ENCODE results near the gene DNAI2. TPM values are rescaled to one million over a fixed set of nuclear protein-coding genes. Genes with fewer than 3 reads are reported as not detected.

The DNAI2 gene
- total RNA-seq, 1 experiment from 2014 or later: 0.26 TPM

GRCh38 chr17:74253036-74253435 is 21.0 kb upstream of the DNAI2 start (continued):
- no peak for TF ChIP-seq NR2C2 (CRISPR knock-in tag; IDR thresholded peaks at IDR 0.05)
- no peak for TF ChIP-seq CBFB (CRISPR knock-in tag; IDR thresholded peaks at IDR 0.05; ENCODE audit: low read depth)
- TF ChIP-seq ZBTB21 (CRISPR knock-in tag; IDR thresholded peaks at IDR 0.05; ENCODE audit: borderline replicate concordance): no peak
- no peak for TF ChIP-seq PREB (CRISPR knock-in tag; IDR thresholded peaks at IDR 0.05; ENCODE audit: borderline replicate concordance)
- no peak for TF ChIP-seq ZNF425 (CRISPR knock-in tag; conservative IDR thresholded peaks at IDR 0.05)
- no peak for TF ChIP-seq CREB1 (CRISPR knock-in tag; IDR thresholded peaks at IDR 0.05)
- TF ChIP-seq SMAD3 (CRISPR knock-in tag; IDR thresholded peaks at IDR 0.05; ENCODE audit: borderline replicate concordance): no peak
- TF ChIP-seq RORB (CRISPR knock-in tag; IDR thresholded peaks at IDR 0.05): no peak
- TF ChIP-seq ZNF138 (CRISPR knock-in tag; conservative IDR thresholded peaks at IDR 0.05): no peak
- TF ChIP-seq NFE2L1 (CRISPR knock-in tag; IDR thresholded peaks at IDR 0.05): no peak
- no peak for TF ChIP-seq HMGXB4 (CRISPR knock-in tag; IDR thresholded peaks at IDR 0.05)
- no peak for TF ChIP-seq RELA (CRISPR knock-in tag; IDR thresholded peaks at IDR 0.05; ENCODE audit: borderline replicate concordance)
- TF ChIP-seq NR3C1 (CRISPR knock-in tag; conservative IDR thresholded peaks at IDR 0.05; ENCODE audit: low read depth): no peak
- no peak for TF ChIP-seq ESRRA (CRISPR knock-in tag; IDR thresholded peaks at IDR 0.05; ENCODE audit: borderline replicate concordance)
- TF ChIP-seq, protein P1, sequence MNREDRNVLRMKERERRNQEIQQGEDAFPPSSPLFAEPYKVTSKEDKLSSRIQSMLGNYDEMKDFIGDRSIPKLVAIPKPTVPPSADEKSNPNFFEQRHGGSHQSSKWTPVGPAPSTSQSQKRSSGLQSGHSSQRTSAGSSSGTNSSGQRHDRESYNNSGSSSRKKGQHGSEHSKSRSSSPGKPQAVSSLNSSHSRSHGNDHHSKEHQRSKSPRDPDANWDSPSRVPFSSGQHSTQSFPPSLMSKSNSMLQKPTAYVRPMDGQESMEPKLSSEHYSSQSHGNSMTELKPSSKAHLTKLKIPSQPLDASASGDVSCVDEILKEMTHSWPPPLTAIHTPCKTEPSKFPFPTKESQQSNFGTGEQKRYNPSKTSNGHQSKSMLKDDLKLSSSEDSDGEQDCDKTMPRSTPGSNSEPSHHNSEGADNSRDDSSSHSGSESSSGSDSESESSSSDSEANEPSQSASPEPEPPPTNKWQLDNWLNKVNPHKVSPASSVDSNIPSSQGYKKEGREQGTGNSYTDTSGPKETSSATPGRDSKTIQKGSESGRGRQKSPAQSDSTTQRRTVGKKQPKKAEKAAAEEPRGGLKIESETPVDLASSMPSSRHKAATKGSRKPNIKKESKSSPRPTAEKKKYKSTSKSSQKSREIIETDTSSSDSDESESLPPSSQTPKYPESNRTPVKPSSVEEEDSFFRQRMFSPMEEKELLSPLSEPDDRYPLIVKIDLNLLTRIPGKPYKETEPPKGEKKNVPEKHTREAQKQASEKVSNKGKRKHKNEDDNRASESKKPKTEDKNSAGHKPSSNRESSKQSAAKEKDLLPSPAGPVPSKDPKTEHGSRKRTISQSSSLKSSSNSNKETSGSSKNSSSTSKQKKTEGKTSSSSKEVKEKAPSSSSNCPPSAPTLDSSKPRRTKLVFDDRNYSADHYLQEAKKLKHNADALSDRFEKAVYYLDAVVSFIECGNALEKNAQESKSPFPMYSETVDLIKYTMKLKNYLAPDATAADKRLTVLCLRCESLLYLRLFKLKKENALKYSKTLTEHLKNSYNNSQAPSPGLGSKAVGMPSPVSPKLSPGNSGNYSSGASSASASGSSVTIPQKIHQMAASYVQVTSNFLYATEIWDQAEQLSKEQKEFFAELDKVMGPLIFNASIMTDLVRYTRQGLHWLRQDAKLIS (CRISPR knock-in tag; IDR thresholded peaks at IDR 0.05; ENCODE audit: borderline replicate concordance): no peak

GRCh38 chr17:74257311-74257710 is 16.7 kb upstream of the DNAI2 start:
- ATAC-seq (no peak), DNase-seq (ENCODE audit: low spot score) (no peak)
- Mint-ChIP-seq H3K4me1 (peaks cover 18% of the 10 kb centered on the region), H3K4me3 (no peak overlapping the region), H3K27me3 (ENCODE audit: low read depth) (no peaks in the 10 kb centered on the region; the same call in 1 of the 2 replicates), H3K27ac (no peak overlapping the region), H3K36me3 (no peaks in the 10 kb centered on the region), H3K9me3 (no peaks in the 10 kb centered on the region)
- ChIA-PET CTCF (no interaction called here), POLR2A (no interaction called here)
- no peak for TF ChIP-seq KAT7 (CRISPR knock-in tag; IDR thresholded peaks at IDR 0.05; ENCODE audit: borderline replicate concordance)
- TF ChIP-seq MXD4 (CRISPR knock-in tag; IDR thresholded peaks at IDR 0.05; ENCODE audit: borderline replicate concordance): no peak
- TF ChIP-seq NR3C1 (CRISPR knock-in tag; conservative IDR thresholded peaks at IDR 0.05; ENCODE audit: low read depth): no peak
- no peak for TF ChIP-seq GTF2I (CRISPR knock-in tag; conservative IDR thresholded peaks at IDR 0.05)
- TF ChIP-seq FOXP4 (CRISPR knock-in tag; IDR thresholded peaks at IDR 0.05): no peak
- TF ChIP-seq, protein P2, sequence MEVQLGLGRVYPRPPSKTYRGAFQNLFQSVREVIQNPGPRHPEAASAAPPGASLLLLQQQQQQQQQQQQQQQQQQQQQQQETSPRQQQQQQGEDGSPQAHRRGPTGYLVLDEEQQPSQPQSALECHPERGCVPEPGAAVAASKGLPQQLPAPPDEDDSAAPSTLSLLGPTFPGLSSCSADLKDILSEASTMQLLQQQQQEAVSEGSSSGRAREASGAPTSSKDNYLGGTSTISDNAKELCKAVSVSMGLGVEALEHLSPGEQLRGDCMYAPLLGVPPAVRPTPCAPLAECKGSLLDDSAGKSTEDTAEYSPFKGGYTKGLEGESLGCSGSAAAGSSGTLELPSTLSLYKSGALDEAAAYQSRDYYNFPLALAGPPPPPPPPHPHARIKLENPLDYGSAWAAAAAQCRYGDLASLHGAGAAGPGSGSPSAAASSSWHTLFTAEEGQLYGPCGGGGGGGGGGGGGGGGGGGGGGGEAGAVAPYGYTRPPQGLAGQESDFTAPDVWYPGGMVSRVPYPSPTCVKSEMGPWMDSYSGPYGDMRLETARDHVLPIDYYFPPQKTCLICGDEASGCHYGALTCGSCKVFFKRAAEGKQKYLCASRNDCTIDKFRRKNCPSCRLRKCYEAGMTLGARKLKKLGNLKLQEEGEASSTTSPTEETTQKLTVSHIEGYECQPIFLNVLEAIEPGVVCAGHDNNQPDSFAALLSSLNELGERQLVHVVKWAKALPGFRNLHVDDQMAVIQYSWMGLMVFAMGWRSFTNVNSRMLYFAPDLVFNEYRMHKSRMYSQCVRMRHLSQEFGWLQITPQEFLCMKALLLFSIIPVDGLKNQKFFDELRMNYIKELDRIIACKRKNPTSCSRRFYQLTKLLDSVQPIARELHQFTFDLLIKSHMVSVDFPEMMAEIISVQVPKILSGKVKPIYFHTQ (CRISPR knock-in tag; IDR thresholded peaks at IDR 0.05): no peak
- no peak for TF ChIP-seq ZNF416 (CRISPR knock-in tag; IDR thresholded peaks at IDR 0.05)
- no peak for TF ChIP-seq TCF7 (CRISPR knock-in tag; IDR thresholded peaks at IDR 0.05; ENCODE audit: low read depth)
- no peak for TF ChIP-seq ZBTB43 (CRISPR knock-in tag; IDR thresholded peaks at IDR 0.05)

All from WTC11 (cell line).